Activated T-cell treated with anti-CD3 and anti-CD28 coated beads, Interleukin-2, amount 50 U/mL, for 48 hours (primary cell): ENCODE results near the gene PIK3R4.

ENCODE experiments used
- DNase-seq, 2 experiments: peaks; one replicate each; pipeline ENCODE4 v3.0.0-alpha.2; 2020

PIK3R4 gene

DNA sequence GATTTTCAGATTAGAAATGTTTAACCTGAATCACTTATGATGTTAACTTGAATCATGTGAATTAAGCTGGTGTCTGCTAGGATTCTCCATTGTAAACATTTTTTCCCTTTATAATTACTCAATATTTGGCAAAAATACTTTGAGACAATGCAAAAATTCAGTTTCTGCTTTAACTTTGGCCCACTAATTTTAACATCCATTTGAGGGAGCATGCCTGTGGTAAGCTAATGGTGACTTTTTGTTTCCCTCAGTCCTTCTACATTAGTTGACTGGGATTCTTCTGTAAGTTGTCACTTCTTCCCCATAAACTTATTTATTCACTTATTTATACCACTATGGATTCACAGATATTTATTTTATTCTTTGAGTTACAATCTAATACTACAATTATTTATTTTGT lies 59.3 kb downstream of the PIK3R4 start:
- no peak for DNase-seq

DNA sequence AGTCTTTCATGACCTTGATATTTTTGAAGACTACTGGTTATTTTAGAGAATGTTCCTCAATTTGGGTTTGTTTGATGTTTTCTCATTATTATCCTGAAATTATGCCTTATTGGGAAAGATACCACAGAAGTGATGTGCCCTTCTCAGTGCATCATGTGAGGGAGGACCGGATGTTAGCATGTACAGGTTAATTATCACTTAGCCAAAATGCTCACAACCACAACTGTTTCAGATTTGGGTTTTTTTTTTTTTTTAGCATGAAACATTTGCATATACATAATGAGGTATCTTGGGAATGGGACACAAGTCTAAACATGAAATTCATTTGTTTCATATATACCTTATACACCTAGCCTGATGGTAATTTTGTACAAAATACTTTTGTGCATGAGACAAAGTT lies 59.8 kb downstream of the PIK3R4 start:
- DNase-seq: no peak

DNA sequence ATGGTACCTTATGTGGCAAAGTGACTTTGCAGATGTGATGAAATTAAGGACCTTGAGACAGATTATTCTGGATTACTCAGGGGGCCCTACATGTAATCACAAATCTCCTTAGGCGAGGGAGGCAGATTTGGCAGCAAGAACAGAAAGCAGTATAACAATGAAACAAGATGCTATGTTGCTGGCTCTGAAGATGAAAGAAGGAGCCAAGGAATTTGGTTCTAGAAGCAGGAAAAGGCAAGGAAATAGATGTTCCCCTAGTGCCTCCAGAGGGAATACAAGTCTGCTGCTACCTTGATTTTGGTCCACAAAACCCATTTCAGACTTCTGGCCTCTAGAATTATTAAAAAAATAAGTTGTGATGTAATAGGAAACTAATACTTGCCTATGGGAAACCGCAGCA lies 64.5 kb downstream of the PIK3R4 start:
- no peak for DNase-seq

DNA sequence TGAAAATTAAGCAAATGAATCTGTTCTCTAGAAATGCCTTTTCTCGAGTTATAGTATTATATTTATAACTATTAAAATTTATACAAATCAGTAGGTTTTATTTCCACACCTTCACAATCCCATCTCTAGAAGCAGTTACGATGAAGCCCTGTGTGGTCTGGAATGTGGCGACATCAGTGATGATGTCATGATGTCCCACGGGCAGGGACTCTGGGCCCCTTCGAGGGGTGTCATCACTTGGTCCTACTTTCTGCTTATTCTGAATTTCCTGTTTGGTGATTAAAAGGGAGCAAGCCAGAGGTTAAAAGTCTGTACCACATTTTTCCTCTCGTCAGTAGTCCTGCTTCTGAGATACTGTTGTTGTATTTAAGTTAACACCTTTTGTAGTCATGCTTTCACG lies 67.4 kb downstream of the PIK3R4 start:
- DNase-seq: no peak

DNA sequence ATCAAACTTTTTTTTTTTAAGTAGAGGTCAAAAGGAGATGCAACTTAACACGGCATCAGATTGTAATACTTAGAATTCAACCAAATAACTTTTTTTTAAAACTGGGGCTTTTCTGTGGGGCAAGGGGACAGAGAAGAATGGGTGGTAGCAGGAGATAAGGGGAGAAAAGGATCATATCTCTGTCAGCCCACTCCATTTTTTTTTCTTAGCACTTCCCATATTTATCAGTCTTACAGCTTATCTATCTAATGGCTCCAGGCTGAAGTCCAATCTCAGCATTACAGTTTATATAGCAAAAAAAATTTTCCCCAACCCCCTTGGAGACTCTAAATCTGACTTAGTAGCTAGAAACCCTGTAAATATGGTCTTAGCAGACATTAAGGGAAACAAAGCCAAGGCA lies 69.3 kb downstream of the PIK3R4 start:
- DNase-seq: no peak

DNA sequence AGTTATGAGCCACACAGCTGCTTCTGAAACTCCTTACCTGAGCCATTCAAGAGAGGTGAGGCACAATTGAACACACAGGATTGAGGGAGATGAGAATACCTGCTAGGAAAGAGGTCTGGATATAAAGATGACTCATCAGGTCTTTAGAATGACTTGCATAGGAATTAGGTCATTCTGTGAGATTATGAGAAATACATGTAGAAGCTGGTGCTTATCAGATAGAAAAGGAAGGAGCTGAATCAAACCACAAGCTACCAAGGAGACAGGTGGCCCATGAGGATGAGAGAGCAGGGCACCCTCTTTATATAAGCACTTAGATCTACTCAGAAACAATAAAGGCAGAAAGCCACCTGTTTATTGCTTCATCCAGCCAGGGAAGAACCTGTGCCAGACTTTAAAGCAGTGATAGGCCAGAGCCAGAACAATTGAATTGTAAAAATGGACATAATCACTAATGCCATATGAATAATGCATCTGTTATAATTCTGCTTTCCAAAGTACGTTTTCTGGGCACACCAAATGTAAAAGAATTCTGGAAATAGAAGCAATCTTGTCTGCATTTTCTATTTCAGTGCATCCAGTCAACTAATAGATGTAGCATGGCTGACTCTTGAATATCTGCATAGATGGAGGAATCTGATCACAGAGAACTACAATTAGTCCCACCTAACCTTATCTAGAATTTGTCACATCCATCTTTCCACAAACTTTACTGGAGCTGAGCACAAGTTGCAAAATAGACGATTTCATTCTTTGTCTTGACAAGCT lies 74.9 kb downstream of the PIK3R4 start:
- no peak for DNase-seq

DNA sequence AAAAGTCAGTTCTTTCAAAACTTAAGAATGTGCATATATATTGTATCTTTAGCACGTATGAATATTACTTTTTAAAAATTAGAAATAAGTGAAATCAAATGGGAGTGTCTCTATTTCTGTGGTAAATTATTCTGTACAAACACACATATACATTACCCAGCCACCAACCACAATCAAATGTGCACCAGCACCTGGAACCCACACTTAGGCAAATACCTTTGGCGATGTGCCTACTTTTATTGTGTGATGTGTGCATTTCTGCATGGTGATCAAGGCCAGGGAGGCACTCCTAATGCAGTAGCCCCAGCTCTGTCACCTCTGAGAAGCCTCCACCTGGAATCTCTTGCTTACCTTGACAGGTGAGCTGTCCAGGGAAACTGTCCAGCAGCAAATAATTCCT lies 76.9 kb downstream of the PIK3R4 start:
- DNase-seq: no peak

DNA sequence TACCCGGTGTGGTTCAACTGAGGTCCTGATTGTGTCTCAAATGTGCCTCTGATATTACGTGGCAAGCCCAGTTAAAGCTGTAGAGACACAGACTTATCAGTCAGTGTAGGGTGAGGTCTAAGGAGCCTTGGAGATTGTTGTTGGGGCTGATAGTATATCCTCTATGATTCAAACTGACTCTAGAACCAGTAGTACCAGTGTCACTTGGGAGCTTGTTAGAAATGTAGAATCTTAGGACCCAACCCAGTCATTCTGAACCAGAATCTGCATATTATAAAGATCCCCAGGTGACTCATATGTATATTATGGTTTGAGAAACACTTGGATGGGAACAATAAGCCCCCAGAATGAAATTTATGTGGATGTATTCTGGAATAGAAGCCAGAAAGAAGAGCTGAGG lies 83.5 kb downstream of the PIK3R4 start:
- DNase-seq: no peak

DNA sequence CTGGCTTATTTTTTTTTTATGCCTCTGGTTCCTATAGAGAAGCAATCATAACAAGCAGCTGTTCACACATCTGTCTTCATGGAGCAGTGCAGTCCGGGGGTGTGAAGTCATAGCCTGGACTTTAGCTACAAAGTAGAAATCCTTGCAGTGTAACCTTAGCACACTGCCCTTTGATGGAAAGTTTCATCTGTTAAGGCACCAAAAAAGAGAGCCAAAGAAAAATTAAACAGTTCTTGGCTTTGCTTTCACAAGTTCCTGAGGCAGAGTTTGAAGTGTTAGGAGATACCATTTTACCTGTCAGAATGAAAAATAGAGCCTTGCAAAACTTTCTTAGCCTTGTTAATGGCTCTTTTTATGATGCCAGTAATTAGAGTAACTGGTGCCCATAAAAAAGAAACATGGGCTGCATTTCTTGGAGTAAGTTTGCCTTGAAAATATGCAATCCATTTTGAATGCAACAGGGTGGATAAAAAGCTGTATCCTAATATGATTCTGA lies 84.1 kb downstream of the PIK3R4 start:
- DNase-seq: no peak

DNA sequence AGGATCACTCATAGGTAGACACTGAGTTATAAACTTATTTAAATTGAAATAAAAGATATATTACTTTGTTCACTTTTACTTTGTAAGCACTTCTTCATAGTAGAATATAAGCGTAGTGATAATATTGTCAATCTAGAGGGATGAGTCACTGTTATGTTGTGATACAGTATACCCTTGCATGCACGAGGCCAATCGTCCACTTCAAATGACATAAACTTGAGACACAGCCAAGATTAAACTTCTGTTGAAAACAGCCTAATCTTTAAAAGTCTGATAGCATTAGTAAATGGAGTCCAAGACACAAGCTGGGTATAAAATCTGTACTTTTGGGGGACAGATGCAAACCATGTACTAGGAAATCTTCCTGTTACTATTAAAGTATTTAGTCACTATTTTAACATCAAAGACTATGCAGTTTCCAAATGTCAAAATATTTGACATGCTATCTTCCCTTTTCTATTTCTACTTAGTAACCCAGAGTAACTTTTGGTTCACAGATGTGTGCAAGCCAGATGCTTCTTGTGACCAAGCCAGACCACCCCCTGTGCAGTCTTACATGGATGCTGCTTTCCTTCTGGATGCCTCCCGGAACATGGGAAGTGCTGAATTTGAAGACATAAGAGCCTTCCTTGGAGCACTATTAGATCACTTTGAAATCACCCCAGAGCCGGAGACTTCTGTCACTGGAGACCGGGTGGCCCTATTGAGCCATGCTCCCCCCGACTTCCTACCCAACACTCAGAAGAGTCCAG lies 85.3 kb downstream of the PIK3R4 start:
- DNase-seq: no peak

DNA sequence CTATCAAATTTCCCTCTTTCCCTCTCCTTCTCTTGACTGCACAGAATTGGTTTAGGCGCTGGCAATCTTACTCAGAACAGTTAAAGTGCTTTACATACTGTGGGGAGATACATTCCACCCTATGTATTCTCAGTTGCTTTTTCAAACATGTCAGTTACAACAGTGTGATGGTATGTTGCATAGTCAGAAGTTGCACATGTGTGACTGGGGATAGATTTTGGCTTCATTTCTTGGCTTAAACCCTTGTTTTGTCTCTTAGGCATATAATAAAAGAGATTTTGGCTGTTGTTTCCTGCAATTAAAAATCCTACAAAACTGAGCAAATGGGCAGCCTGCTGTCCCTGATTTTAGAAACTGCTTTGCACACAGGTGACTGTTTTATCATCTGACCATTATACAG lies 86.7 kb downstream of the PIK3R4 start:
- no peak for DNase-seq

DNA sequence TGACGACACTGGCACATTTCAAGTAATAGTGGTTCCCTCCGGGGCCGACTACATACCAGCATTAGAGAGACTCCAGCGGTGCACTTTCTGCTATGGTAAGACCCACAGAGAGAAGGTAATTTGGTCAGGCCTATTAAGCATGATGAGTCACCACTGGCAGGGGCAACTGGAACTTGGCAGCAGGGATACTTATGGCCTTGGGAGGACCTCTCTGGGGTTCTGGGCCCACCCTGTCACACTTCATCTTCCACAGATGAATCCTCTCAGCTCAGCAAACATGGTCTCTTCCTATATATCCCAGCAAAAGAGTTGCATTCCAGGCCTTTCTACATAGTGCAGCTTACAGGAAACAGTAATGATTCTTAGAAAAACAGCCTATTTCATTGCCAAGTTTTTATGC lies 88.0 kb downstream of the PIK3R4 start:
- no peak for DNase-seq

DNA sequence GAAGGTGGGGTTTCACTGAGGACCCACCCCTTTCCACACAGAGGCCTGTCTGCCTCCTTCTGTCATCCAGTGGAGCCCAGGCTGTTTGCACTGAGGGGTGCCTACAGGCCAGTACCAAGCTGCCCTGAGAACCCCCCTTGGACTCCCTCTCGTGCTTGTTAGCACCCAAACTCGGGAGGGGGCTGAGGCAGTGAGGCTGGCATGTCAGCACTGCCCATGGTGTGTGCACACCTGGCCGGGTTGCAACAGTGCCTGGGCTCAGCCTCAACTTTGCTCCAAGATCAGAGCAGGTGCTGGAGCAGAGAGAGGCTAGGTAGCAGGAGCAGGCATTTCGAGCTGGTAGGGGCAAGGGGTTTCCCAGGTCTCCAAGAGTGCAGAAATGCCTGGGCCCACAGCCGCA lies 90.0 kb downstream of the PIK3R4 start:
- DNase-seq: no peak

DNA sequence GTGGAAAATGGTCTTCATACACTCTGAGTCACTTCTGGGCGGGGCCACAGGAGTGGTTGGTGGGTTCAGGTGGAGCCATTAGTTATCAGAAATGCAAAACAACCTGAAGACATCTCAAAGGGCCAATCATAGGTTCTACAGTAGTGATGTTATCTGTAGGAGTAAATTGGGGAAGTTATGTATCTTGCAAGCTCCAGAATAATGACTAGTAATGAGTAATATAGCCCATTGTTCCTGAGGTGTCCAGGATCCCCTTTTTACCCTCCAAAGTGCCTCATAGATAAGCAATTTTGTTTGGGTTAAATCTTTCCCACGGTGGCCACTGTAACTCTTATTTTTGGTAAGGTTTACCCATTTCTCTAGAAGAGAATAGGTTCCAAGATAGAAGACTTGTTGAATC lies 91.7 kb downstream of the PIK3R4 start:
- DNase-seq: no peak

DNA sequence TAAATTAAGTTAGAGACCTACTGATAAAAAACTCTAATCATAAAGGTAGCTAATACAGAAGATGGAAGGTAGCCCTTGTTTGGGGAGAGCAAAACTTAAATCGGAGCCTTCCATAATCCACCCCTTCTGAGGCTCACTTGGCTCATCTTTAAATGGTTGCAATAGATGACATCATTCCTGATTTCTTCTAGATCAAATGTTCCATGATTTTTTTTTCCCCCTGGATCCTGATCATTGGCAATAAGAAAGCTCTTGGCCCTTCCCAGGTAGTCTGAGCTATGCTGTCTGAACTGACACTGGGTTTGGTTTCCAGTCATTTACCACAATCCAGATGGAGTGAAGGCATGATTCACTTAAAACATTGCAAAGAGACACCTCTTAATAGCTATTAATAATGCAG lies 92.5 kb downstream of the PIK3R4 start:
- no peak for DNase-seq

DNA sequence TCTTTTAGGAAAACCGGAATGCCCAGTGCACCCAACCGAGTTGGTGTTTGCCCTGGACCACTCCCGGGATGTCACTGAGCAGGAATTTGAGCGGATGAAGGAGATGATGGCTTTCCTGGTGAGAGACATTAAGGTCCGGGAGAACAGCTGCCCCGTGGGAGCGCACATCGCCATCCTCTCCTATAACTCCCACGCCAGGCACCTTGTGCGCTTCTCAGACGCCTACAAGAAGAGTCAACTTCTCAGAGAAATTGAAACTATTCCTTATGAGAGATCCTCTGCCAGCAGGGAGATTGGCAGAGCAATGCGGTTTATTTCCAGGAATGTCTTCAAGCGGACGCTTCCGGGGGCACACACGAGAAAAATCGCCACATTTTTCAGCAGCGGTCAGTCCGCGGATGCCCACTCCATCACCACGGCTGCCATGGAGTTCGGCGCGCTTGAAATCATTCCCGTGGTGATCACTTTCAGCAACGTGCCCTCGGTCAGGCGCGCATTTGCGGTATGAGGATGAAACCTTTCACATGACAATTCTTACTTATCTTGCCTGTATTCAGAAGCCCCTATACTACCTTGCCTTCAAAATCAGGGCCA lies 97.5 kb downstream of the PIK3R4 start:
- no peak for DNase-seq

DNA sequence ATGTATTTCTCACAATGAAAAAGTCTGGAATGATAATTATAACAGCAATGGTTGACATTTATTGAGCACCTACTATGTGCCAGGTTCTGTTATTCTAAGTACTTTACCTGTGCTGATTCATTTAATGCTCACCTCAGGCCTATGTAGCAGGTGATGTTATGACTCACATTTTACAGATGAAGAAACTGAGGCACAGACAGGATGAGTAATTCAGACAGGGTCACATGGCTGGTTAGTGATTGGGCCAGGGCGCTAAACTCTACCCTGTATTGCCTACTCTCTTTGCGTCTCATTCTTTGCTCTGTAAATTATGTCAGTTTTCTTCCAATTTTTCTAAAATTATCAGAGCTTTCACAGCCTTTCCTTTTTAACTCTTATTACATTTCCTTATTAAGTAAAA lies 98.3 kb downstream of the PIK3R4 start:
- no peak for DNase-seq

DNA sequence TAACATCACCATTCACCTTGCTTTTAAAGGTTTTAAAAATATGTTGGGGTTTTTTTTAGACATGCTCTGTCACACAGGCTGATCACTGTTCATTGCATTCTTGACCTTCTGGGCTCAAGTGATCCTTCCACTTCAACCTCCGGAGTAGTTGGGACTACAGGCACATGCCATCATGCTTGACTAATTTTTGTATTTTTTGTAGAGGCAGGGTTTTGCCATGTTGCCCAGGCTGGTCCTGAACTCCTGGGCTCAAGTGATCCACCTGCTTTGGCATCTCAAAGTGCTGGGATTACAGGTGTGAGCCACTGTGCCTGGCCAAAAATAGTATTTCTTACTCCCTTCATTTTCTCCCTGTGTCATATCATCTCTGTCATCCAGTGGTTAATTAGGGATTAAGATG lies 101.4 kb downstream of the PIK3R4 start:
- DNase-seq: no peak

DNA sequence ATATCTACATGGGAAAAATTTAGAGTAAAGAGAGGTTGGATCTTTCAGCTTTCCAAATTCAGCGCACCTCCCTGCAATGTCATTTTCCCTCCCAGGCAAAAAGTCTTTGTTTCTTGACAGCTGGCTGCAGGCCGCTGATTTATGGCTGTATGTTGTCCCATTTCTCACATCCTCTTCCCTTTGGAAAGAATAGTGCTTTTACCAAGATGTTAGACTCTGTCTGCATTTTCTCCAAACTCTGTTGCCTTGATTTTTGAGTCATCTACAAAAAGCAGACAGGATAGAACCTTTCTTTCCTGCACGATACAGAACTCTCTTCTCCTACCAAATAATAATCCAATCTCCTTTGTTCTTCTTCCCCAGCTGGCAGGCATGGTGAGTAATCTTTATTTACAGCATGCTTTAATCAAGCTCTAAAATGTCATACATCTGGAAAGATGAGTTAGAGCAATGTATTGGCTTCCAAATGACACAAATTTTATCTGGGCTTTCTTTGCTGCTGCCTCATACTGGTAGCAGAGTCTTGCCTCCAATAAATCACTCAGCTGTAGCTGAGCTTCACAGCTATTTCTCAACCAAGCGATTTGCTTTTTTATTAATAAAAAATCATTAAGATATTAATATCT lies 101.9 kb downstream of the PIK3R4 start:
- DNase-seq: no peak

DNA sequence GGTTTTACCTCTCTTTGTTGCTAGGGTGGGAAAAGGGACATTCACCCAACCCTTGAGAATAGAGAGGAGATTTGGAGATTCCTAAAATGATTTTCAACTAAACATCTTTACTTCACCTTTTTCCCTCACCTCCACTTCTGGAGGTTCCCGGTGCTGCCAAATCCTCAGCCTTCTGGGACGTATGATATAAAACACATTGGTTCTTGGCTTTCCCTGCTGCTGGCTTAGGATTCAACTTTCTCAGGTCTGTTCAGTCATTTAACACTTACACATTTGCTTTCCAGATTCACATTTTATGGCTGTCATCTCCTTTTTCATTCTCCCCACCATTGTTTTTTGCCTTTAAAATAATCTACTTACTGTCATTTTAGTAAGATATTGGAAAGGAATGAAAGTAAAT lies 106.6 kb downstream of the PIK3R4 start:
- no peak for DNase-seq

DNA sequence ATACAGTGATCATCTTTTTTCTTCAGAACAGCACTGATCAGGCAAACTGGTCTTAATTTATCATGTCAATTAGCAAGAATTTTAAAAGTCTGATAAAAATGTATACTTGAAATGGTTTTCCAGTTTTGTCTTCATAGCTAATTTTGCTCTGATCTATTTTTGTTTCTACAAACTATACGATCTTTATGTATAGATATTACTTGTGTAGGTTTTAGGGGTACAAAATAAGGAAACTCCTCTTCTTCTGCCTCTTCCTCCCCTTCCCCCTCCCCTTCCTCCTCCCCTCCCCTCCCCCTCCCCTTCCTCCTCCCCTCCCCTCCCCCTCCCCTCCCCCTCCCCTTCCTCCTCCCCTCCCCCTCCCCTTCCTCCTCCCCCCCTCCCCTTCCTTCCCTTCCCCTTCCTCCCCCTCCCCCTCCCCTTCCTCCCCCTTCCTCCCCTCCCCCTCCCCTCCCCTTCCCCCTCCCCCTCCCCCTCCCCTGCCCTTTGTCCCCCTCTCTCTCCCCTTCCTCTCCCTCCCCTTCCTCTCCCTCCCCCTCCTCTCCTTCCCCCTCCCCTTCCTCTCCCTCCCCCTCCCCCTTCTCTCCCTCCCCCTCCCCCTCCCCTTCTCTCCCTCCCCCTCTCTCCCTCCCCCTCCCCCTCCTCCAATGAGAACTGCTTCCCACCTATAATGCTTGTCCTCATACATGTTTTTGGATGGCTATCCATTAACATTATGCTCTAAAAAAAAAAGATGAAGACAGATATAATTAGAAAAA lies 110.0 kb downstream of the PIK3R4 start:
- no peak for DNase-seq

DNA sequence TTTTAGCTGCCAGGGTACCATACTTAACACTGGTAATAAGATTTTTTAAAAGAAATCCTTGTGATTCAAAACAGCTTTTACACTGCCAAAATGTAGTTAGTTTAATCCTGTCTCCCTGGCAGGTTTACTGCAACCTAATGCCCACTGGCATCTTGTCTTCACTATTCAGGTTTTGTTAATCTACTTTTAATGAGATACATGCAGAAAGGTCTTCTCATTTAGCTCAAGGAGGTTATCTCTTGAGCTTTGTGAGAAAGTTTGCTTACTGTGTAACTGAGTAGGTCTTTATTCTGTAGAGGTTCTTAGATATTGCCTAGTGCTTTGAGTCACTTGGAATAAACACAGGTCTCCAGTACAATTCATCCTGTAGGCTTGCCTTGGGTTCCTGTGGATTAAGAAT lies 110.7 kb downstream of the PIK3R4 start:
- no peak for DNase-seq

DNA sequence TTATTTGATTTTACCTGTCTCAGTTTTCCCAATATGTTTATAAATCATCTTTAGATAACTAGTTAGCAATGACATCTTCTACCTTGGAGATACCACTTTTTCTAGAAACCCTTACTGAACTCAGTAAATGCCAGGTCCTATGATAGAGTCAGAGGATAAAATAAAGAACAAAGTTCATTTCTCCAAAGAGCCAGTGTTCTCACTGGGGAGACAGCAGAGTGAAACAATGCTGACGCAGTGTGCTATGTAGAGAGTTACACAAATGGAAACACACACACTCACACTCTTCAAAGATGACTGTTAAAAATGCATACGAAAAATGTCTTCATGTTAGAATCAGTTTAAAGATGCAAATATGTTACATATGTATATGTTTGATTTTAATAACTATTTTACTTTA lies 111.3 kb downstream of the PIK3R4 start:
- no peak for DNase-seq
